HepG2 (cell line): ENCODE results near the gene SIVA1. TPM values are rescaled to one million over a fixed set of nuclear protein-coding genes. Genes with fewer than 3 reads are reported as not detected.

Experiments used
- EEA1 ChIP-seq: sonication (generic); formaldehyde crosslinking; IDR thresholded peaks from 2 replicates; pipeline ENCODE4 v1.5.1; 2020; ENCODE audit warnings: mild to moderate bottlenecking, missing genetic modification reagents, borderline replicate concordance
- GATAD1 ChIP-seq: IDR thresholded peaks from 2 replicates; pipeline ENCODE4 v1.6.1; 2016; ENCODE audit warnings: missing genetic modification reagents, missing compliant biosample characterization
- HNRNPH1 ChIP-seq: fragments of 200-400 bp; formaldehyde crosslinking; optimal IDR thresholded peaks from 2 replicates; pipeline ENCODE3; 2017; ENCODE audit warnings: mild to moderate bottlenecking, low read depth, low read length
- HNRNPK ChIP-seq: fragments of 200-400 bp; formaldehyde crosslinking; IDR thresholded peaks from 2 replicates; pipeline ENCODE4 v1.6.1; 2018; ENCODE audit warnings: low read length, low read depth, moderate library complexity, mild to moderate bottlenecking; ENCODE audit not compliant: poor library complexity, severe bottlenecking
- NFRKB ChIP-seq: fragments of 450-650 bp; IDR thresholded peaks from 2 replicates; pipeline ENCODE4 v1.6.1; 2017
- SALL2 ChIP-seq: sonication (generic); formaldehyde crosslinking; IDR thresholded peaks from 2 replicates; pipeline ENCODE4 v1.8.1; 2023; ENCODE audit warnings: mild to moderate bottlenecking, missing genetic modification reagents, inconsistent platforms
- ZFY ChIP-seq: sonication (generic); formaldehyde crosslinking; IDR thresholded peaks from 2 replicates; pipeline ENCODE4 v1.4.0; 2020; ENCODE audit warnings: missing genetic modification reagents
- ZNF430 ChIP-seq: sonication (generic); formaldehyde crosslinking; IDR thresholded peaks from 2 replicates; pipeline ENCODE4 v1.9.0; 2021; ENCODE audit warnings: mild to moderate bottlenecking, missing genetic modification reagents
- polyA plus RNA-seq, 8 experiments: library from polyadenylated mRNA; depleted of rRNA in 3 of 8; stranded (reverse) in 7 of 8; unstranded in 1 of 8; fragments of >200 nt; fragmentation: Illumina TruSeq in 4 of 8; extraction: Trizol in 4 of 8; gene quantifications; 2 replicates each; pipeline versions ENCODE4 v1.2.1 to v1.2.3, GENCODE V29; 2011 to 2016; ENCODE audit warnings: low read depth in 4 of 8, missing spikeins in 1 of 8, mixed read lengths in 1 of 8; ENCODE audit not compliant: insufficient read depth in 1 of 8
- total RNA-seq, 5 experiments: library from RNA; depleted of rRNA; stranded (reverse); fragments of >200 nt; fragmentation: Illumina TruSeq; extraction: Trizol; gene quantifications; 2 replicates each; pipeline ENCODE4 v1.2.3, GENCODE V29; 2016; ENCODE audit warnings: low read depth in 1 of 5
- TF ChIP-seq, protein P1 (sequence below): sonication (generic); formaldehyde crosslinking; conservative IDR thresholded peaks from 2 replicates; pipeline ENCODE4 v1.4.0; 2020; ENCODE audit warnings: mild to moderate bottlenecking, missing genetic modification reagents, moderate library complexity
- TF ChIP-seq, protein P2 (sequence below): sonication (generic); formaldehyde crosslinking; IDR thresholded peaks from 2 replicates; pipeline ENCODE4 v1.8.0; 2022; ENCODE audit warnings: mild to moderate bottlenecking, missing genetic modification reagents, moderate library complexity
- TF ChIP-seq, protein P3 (sequence below): IDR thresholded peaks from 2 replicates; pipeline ENCODE4 v1.6.1; 2016
- TF ChIP-seq, protein P4 (sequence below): sonication (generic); formaldehyde crosslinking; conservative IDR thresholded peaks from 2 replicates; pipeline ENCODE4 v1.8.1; 2023; ENCODE audit warnings: missing genetic modification reagents
- TF ChIP-seq, protein P5 (sequence below): sonication (generic); formaldehyde crosslinking; IDR thresholded peaks from 2 replicates; pipeline ENCODE4 v1.4.0; 2020; ENCODE audit warnings: missing genetic modification reagents
- TF ChIP-seq, protein P6 (sequence below): sonication (generic); formaldehyde crosslinking; IDR thresholded peaks from 2 replicates; pipeline ENCODE4 v1.8.1; 2023; ENCODE audit warnings: mild to moderate bottlenecking, missing genetic modification reagents

SIVA1 gene
- total and polyA plus RNA-seq, 2 of the 13 experiments (the other 11 are each of a cell fraction or from before 2014, with no cell fraction given): 123 to 186 TPM

DNA sequence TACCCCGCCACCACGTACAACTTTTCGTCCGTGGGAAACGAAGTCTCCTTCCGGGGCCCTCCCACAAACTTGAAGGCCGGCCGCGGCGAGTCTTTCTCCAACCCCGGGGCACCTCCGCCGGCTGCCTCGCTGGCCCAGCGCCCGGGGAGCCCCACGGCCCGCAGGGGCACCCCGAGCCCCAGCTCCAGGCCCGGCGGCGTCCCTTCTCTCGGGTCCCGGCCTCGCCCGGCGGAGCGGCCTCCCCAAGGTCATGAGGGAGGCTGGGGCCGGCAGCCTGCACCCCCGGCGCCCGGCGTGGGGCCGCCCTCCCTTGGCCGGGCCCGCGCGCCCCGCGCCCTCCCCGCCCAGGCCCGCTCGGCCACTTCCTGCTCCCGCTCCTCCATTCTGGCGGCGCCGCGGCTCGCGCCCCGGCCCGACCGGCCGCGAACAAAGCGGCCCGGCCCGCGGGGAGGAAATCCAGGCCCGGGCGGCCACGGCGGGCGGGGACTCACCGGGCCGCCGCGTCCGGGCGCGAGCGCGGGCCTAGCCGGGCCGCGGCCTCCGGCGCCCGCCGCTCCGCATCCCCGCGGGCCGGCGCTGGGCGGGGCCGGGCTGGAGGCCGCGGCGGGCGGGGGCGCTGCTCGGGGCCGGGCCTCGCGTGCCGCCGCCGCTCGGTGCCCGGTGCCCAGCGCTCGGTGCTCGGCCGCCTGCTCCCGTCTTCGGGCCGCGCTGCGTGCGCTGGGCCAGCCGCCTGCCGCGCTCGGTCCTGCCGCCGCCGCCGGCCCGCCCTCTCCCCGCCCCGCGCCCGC lies 42.2 kb downstream of the SIVA1 start, which contains the start of gene AKT1 (continued):
- TF ChIP-seq, protein P1, sequence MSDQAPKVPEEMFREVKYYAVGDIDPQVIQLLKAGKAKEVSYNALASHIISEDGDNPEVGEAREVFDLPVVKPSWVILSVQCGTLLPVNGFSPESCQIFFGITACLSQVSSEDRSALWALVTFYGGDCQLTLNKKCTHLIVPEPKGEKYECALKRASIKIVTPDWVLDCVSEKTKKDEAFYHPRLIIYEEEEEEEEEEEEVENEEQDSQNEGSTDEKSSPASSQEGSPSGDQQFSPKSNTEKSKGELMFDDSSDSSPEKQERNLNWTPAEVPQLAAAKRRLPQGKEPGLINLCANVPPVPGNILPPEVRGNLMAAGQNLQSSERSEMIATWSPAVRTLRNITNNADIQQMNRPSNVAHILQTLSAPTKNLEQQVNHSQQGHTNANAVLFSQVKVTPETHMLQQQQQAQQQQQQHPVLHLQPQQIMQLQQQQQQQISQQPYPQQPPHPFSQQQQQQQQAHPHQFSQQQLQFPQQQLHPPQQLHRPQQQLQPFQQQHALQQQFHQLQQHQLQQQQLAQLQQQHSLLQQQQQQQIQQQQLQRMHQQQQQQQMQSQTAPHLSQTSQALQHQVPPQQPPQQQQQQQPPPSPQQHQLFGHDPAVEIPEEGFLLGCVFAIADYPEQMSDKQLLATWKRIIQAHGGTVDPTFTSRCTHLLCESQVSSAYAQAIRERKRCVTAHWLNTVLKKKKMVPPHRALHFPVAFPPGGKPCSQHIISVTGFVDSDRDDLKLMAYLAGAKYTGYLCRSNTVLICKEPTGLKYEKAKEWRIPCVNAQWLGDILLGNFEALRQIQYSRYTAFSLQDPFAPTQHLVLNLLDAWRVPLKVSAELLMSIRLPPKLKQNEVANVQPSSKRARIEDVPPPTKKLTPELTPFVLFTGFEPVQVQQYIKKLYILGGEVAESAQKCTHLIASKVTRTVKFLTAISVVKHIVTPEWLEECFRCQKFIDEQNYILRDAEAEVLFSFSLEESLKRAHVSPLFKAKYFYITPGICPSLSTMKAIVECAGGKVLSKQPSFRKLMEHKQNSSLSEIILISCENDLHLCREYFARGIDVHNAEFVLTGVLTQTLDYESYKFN (CRISPR knock-in tag): no peak
- no peak for TF ChIP-seq NFRKB
- no peak for TF ChIP-seq SALL2 (CRISPR knock-in tag)
- TF ChIP-seq, protein P2, sequence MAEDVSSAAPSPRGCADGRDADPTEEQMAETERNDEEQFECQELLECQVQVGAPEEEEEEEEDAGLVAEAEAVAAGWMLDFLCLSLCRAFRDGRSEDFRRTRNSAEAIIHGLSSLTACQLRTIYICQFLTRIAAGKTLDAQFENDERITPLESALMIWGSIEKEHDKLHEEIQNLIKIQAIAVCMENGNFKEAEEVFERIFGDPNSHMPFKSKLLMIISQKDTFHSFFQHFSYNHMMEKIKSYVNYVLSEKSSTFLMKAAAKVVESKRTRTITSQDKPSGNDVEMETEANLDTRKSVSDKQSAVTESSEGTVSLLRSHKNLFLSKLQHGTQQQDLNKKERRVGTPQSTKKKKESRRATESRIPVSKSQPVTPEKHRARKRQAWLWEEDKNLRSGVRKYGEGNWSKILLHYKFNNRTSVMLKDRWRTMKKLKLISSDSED (CRISPR knock-in tag): no peak
- TF ChIP-seq GATAD1 (CRISPR knock-in tag): no peak
- TF ChIP-seq ZNF430 (CRISPR knock-in tag): 0 out of 2 replicates have a peak, but pooled peaks have one; percentile 37
- TF ChIP-seq, protein P3, sequence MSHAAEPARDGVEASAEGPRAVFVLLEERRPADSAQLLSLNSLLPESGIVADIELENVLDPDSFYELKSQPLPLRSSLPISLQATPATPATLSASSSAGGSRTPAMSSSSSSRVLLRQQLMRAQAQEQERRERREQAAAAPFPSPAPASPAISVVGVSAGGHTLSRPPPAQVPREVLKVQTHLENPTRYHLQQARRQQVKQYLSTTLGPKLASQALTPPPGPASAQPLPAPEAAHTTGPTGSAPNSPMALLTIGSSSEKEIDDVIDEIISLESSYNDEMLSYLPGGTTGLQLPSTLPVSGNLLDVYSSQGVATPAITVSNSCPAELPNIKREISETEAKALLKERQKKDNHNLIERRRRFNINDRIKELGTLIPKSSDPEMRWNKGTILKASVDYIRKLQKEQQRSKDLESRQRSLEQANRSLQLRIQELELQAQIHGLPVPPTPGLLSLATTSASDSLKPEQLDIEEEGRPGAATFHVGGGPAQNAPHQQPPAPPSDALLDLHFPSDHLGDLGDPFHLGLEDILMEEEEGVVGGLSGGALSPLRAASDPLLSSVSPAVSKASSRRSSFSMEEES: no peak
- TF ChIP-seq HNRNPH1: no peak
- no peak for TF ChIP-seq ZFY
- TF ChIP-seq EEA1: no peak
- TF ChIP-seq, protein P4, sequence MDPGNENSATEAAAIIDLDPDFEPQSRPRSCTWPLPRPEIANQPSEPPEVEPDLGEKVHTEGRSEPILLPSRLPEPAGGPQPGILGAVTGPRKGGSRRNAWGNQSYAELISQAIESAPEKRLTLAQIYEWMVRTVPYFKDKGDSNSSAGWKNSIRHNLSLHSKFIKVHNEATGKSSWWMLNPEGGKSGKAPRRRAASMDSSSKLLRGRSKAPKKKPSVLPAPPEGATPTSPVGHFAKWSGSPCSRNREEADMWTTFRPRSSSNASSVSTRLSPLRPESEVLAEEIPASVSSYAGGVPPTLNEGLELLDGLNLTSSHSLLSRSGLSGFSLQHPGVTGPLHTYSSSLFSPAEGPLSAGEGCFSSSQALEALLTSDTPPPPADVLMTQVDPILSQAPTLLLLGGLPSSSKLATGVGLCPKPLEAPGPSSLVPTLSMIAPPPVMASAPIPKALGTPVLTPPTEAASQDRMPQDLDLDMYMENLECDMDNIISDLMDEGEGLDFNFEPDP (CRISPR knock-in tag): no peak
- TF ChIP-seq, protein P5, sequence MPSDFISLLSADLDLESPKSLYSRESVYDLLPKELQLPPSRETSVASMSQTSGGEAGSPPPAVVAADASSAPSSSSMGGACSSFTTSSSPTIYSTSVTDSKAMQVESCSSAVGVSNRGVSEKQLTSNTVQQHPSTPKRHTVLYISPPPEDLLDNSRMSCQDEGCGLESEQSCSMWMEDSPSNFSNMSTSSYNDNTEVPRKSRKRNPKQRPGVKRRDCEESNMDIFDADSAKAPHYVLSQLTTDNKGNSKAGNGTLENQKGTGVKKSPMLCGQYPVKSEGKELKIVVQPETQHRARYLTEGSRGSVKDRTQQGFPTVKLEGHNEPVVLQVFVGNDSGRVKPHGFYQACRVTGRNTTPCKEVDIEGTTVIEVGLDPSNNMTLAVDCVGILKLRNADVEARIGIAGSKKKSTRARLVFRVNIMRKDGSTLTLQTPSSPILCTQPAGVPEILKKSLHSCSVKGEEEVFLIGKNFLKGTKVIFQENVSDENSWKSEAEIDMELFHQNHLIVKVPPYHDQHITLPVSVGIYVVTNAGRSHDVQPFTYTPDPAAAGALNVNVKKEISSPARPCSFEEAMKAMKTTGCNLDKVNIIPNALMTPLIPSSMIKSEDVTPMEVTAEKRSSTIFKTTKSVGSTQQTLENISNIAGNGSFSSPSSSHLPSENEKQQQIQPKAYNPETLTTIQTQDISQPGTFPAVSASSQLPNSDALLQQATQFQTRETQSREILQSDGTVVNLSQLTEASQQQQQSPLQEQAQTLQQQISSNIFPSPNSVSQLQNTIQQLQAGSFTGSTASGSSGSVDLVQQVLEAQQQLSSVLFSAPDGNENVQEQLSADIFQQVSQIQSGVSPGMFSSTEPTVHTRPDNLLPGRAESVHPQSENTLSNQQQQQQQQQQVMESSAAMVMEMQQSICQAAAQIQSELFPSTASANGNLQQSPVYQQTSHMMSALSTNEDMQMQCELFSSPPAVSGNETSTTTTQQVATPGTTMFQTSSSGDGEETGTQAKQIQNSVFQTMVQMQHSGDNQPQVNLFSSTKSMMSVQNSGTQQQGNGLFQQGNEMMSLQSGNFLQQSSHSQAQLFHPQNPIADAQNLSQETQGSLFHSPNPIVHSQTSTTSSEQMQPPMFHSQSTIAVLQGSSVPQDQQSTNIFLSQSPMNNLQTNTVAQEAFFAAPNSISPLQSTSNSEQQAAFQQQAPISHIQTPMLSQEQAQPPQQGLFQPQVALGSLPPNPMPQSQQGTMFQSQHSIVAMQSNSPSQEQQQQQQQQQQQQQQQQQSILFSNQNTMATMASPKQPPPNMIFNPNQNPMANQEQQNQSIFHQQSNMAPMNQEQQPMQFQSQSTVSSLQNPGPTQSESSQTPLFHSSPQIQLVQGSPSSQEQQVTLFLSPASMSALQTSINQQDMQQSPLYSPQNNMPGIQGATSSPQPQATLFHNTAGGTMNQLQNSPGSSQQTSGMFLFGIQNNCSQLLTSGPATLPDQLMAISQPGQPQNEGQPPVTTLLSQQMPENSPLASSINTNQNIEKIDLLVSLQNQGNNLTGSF (CRISPR knock-in tag): 0 out of 2 replicates have a peak, but pooled peaks have one; percentile 21
- no peak for TF ChIP-seq HNRNPK
- TF ChIP-seq, protein P6, sequence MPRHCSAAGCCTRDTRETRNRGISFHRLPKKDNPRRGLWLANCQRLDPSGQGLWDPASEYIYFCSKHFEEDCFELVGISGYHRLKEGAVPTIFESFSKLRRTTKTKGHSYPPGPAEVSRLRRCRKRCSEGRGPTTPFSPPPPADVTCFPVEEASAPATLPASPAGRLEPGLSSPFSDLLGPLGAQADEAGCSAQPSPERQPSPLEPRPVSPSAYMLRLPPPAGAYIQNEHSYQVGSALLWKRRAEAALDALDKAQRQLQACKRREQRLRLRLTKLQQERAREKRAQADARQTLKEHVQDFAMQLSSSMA (CRISPR knock-in tag): no peak
